CD14-positive monocyte (primary cell): ENCODE data around the gene PAK4. TPM values are rescaled to one million over a fixed set of nuclear protein-coding genes. Genes with fewer than 3 reads are reported as not detected.

Experiments used
- DNase-seq, 3 donors: peaks; one replicate each; pipeline ENCODE4 v3.0.0-alpha.2; 2011 to 2022
- H2AFZ ChIP-seq: 2 replicates; pipeline ENCODE4 v1.6.0; 2012; ENCODE audit warnings: mild to moderate bottlenecking, low read depth, low read length, inconsistent platforms; ENCODE audit not compliant: insufficient read depth, poor library complexity, severe bottlenecking
- H3K27ac ChIP-seq, 2 donors: 1 replicate in 1 of 2; 2 replicates in 1 of 2; pipeline ENCODE4 v1.5.1; 2012 to 2013; ENCODE audit warnings: low read length in 2 of 2, control low read depth in 1 of 2, inconsistent platforms in 1 of 2, low read depth in 1 of 2, mild to moderate bottlenecking in 1 of 2
- H3K27me3 ChIP-seq, 2 donors: one replicate each; pipeline versions ENCODE4 v1.6.0 to v1.6.1; 2011 to 2013; ENCODE audit warnings: low read length in 2 of 2; ENCODE audit not compliant: control insufficient read depth in 2 of 2, insufficient read depth in 2 of 2
- H3K36me3 ChIP-seq, 2 donors: replicated peaks in 1 of 2; 1 replicate in 1 of 2; 2 replicates in 1 of 2; pipeline versions ENCODE4 v1.5.1 to v1.6.1; 2012 to 2013; ENCODE audit warnings: low read length in 2 of 2, control low read depth in 1 of 2, inconsistent platforms in 1 of 2, mild to moderate bottlenecking in 1 of 2; ENCODE audit not compliant: insufficient read depth in 2 of 2, control insufficient read depth in 1 of 2
- H3K4me1 ChIP-seq, 2 donors: 1 replicate in 1 of 2; 2 replicates in 1 of 2; pipeline versions ENCODE4 v1.5.1 to v1.6.1; 2012 to 2013; ENCODE audit warnings: low read length in 2 of 2, control low read depth in 1 of 2, inconsistent platforms in 1 of 2, mild to moderate bottlenecking in 1 of 2, moderate library complexity in 1 of 2; ENCODE audit not compliant: insufficient read depth in 2 of 2, control insufficient read depth in 1 of 2
- H3K4me2 ChIP-seq: replicated peaks from 2 replicates; pipeline ENCODE3; 2012; ENCODE audit warnings: low read length, moderate library complexity, mild to moderate bottlenecking; ENCODE audit not compliant: poor library complexity, severe bottlenecking; ENCODE audit errors: extremely low read depth
- H3K4me3 ChIP-seq, 3 experiments: fragments of 200-600 bp in 1 of 3; sonication (generic) in 1 of 3; replicated peaks in 1 of 3; 1 replicate in 2 of 3; 2 replicates in 1 of 3; pipeline ENCODE4 v1.5.1; 2011 to 2013; ENCODE audit warnings: low read length in 3 of 3, mild to moderate bottlenecking in 3 of 3, control low read depth in 2 of 3, low read depth in 2 of 3, inconsistent platforms in 1 of 3, moderate library complexity in 1 of 3
- H3K79me2 ChIP-seq: 2 replicates; pipeline ENCODE4 v1.6.0; 2012; ENCODE audit warnings: mild to moderate bottlenecking, control low read depth, inconsistent platforms, low read length, moderate library complexity; ENCODE audit not compliant: insufficient read depth
- H3K9ac ChIP-seq: 2 replicates; pipeline ENCODE4 v1.6.0; 2017; ENCODE audit warnings: low read length, mild to moderate bottlenecking; ENCODE audit not compliant: insufficient read depth, poor library complexity, severe bottlenecking
- H3K9me3 ChIP-seq, 2 donors: replicated peaks in 1 of 2; 1 replicate in 1 of 2; 2 replicates in 1 of 2; pipeline versions ENCODE4 v1.5.1 to v1.6.1; 2012 to 2013; ENCODE audit warnings: low read length in 2 of 2, control low read depth in 1 of 2; ENCODE audit not compliant: control insufficient read depth in 1 of 2, insufficient read depth in 1 of 2
- H4K20me1 ChIP-seq: 2 replicates; pipeline ENCODE4 v1.6.0; 2012; ENCODE audit warnings: mild to moderate bottlenecking, low read length, control low read depth, moderate library complexity; ENCODE audit not compliant: insufficient read depth
- H3K27ac Mint-ChIP-seq, 7 donors: one replicate each; pipeline ENCODE4 v1.8.0; 2020; ENCODE audit warnings: mild to moderate bottlenecking in 7 of 7, mixed read lengths in 7 of 7, moderate library complexity in 6 of 7, inconsistent platforms in 2 of 7
- H3K27me3 Mint-ChIP-seq, 3 donors: one replicate each; pipeline ENCODE4 v1.8.0; 2021 to 2022; ENCODE audit warnings: low read depth in 3 of 3, mild to moderate bottlenecking in 3 of 3, mixed read lengths in 3 of 3, moderate library complexity in 3 of 3, inconsistent platforms in 1 of 3
- H3K36me3 Mint-ChIP-seq, 2 donors: one replicate each; pipeline ENCODE4 v1.8.0; 2020; ENCODE audit warnings: mixed read lengths in 2 of 2, inconsistent platforms in 1 of 2, mild to moderate bottlenecking in 1 of 2
- H3K4me1 Mint-ChIP-seq: one replicate; pipeline ENCODE4 v1.8.0; 2020; ENCODE audit warnings: mild to moderate bottlenecking, mixed read lengths
- H3K4me3 Mint-ChIP-seq, 2 donors: one replicate each; pipeline ENCODE4 v1.8.0; 2020; ENCODE audit warnings: mild to moderate bottlenecking in 2 of 2, mixed read lengths in 2 of 2, moderate library complexity in 1 of 2
- H3K9me3 Mint-ChIP-seq, 7 donors: one replicate each; pipeline ENCODE4 v1.8.0; 2020 to 2022; ENCODE audit warnings: mixed read lengths in 7 of 7, mild to moderate bottlenecking in 6 of 7, moderate library complexity in 6 of 7, inconsistent platforms in 2 of 7
- WGBS: methylation state at CpG from one replicate; pipeline ENCODE4 v1.1.5; 2013; ENCODE audit warnings: missing lambda C conversion rate; ENCODE audit not compliant: insufficient coverage; 5-methylcytosine and 5-hydroxymethylcytosine counted together
- intact Hi-C, 2 donors: fragments of 100-400 bp; cut with micrococcal nuclease; formaldehyde crosslinking; loops; one replicate each; pipeline versions ENCODE4 v1.15.0 to v1.15.1; 2023
- polyA plus RNA-seq, 3 donors: library from polyadenylated mRNA; depleted of rRNA in 1 of 3; unstranded in 2 of 3; stranded (reverse) in 1 of 3; fragments of 300-500 nt in 2 of 3; fragments of >200 nt in 1 of 3; fragmentation: Illumina TruSeq in 2 of 3; gene quantifications; 1 replicate in 2 of 3; 2 replicates in 1 of 3; pipeline ENCODE4 v1.2.3, GENCODE V29; 2012 to 2021
- TF ChIP-seq, protein P1 (sequence below): fragments of 200-600 bp; IDR thresholded peaks from one replicate; pipeline ENCODE4 v1.8.0; 2022; ENCODE audit warnings: antibody characterized with exemption, mild to moderate bottlenecking

PAK4 gene
- polyA plus RNA-seq, 3 donors = 1.3 to 11.3 (median 1.5) TPM

DNA sequence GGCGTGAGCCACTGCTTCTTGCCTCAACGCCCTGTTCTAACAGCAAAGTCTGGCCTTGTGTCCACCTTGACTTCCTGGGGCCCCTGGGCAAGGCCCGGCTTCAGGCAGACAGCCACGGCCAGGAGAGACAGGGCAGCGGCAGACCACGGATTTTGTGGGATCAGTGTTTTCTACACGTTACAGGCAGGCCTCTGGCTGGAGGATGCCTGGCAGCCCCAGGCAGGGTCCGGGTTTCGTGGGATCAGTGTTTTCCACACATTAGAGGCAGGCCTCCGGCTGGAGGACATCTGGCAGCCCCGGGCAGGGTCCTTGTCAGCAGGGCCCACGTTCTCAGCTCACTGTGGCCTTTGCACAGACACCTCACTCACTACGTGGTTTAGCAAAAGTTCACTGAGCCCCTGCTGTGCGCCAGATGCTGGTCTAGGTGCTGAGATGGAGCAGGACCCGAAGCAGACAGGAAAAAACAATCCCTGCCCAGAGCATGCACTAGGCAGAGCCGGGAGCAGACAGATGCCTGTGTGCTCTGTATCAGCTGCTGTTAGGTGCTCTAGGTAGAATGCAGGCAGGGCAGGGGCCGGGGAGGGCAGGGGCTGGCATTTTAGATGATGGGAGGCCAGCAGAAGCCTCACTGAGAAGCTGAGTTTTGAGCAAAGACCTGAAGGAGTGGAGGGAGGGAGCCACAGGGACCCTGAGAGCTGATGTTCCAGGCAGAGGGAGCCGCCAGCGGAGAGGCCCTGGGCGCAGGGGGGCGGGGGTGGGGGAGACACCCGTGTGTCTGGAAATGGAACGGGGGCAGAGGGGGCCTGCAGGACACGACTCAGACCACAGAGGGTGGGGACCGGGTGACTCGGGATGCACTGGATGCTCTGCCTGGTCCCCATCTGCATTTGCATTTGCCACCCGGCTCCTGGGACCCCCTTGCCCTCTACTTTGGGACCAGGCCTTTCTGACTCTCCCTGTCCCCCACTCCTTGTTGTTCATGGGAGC lies 46.2 kb downstream of the PAK4 start:
- Histone ChIP-seq H4K20me1 (no peaks in the 10 kb centered on the region), H2AFZ (no peak overlapping the region), H3K27me3 (no peaks in the 10 kb centered on the region), H3K27ac (no peak overlapping the region), H3K4me1 (no peaks in the 10 kb centered on the region), H3K9me3 (no peaks in the 10 kb centered on the region), H3K4me3 (no peak overlapping the region), H3K79me2 (no peaks in the 10 kb centered on the region), H3K4me2 (no peak overlapping the region), H3K36me3 (peaks cover 24 to 49% of the 10 kb centered on the region in 2 donors), H3K9ac (no peak overlapping the region)
- no peaks in the 10 kb centered on the region for H3K9me3 Mint-ChIP-seq
- H3K27ac Mint-ChIP-seq = no peak overlapping the region
- DNase-seq = no peak
- 90% methylated on average over 26 of the region's 27 CpGs for WGBS
- no peak overlapping the region for H3K4me3 Mint-ChIP-seq
- H3K4me1 Mint-ChIP-seq = no peaks in the 10 kb centered on the region
- TF ChIP-seq, protein P1, sequence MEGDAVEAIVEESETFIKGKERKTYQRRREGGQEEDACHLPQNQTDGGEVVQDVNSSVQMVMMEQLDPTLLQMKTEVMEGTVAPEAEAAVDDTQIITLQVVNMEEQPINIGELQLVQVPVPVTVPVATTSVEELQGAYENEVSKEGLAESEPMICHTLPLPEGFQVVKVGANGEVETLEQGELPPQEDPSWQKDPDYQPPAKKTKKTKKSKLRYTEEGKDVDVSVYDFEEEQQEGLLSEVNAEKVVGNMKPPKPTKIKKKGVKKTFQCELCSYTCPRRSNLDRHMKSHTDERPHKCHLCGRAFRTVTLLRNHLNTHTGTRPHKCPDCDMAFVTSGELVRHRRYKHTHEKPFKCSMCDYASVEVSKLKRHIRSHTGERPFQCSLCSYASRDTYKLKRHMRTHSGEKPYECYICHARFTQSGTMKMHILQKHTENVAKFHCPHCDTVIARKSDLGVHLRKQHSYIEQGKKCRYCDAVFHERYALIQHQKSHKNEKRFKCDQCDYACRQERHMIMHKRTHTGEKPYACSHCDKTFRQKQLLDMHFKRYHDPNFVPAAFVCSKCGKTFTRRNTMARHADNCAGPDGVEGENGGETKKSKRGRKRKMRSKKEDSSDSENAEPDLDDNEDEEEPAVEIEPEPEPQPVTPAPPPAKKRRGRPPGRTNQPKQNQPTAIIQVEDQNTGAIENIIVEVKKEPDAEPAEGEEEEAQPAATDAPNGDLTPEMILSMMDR = no peak
- H3K27me3 Mint-ChIP-seq = peaks cover 0 to 4% (median 0%) of the 10 kb centered on the region in 3 donors
- intact Hi-C loops = no loop called here
- H3K36me3 Mint-ChIP-seq = peaks cover 6 to 49% of the 10 kb centered on the region in 2 donors

DNA sequence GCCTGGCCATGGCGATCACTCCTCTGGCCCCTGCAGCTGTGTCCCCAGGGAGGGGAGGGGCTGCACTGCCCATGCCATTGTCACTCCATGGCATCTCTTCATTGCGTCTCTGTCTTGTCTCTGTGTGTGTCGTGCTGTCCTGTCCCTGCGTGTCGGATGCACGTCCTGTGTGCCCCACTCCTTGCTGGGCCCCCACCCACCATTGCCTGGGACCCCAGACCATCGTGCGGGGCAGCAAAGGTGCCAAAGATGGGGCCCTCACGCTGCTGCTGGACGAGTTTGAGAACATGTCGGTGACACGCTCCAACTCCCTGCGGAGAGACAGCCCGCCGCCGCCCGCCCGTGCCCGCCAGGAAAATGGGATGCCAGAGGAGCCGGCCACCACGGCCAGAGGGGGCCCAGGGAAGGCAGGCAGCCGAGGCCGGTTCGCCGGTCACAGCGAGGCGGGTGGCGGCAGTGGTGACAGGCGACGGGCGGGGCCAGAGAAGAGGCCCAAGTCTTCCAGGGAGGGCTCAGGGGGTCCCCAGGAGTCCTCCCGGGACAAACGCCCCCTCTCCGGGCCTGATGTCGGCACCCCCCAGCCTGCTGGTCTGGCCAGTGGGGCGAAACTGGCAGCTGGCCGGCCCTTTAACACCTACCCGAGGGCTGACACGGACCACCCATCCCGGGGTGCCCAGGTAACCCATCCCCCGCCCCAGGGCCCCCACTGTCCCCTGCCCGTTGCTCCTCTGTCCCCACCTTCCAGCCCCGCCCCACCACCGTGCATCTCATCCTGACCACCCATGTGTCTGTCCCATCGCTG lies 47.3 kb downstream of the PAK4 start:
- Histone ChIP-seq H3K27ac (no peak overlapping the region), H2AFZ (no peak overlapping the region), H3K4me3 (no peak overlapping the region), H3K9ac (no peak overlapping the region), H3K4me2 (no peak overlapping the region), H3K27me3 (no peaks in the 10 kb centered on the region), H3K36me3 (peaks cover 34 to 61% of the 10 kb centered on the region in 2 donors), H3K9me3 (no peaks in the 10 kb centered on the region), H3K4me1 (no peaks in the 10 kb centered on the region), H4K20me1 (no peaks in the 10 kb centered on the region), H3K79me2 (no peaks in the 10 kb centered on the region)
- H3K9me3 Mint-ChIP-seq = no peaks in the 10 kb centered on the region
- no peaks in the 10 kb centered on the region for H3K4me1 Mint-ChIP-seq
- no peak overlapping the region for H3K27ac Mint-ChIP-seq
- H3K4me3 Mint-ChIP-seq = no peak overlapping the region
- no peak for DNase-seq
- H3K36me3 Mint-ChIP-seq = peaks cover 7 to 59% of the 10 kb centered on the region in 2 donors
- WGBS = 98% methylated on average over 41 of the region's 45 CpGs
- TF ChIP-seq, protein P1 = no peak
- intact Hi-C loops = no loop called here
- peaks cover 0 to 4% (median 0%) of the 10 kb centered on the region in 3 donors for H3K27me3 Mint-ChIP-seq
